ENCODE results near the gene NWD2.

NWD2 gene

DNA sequence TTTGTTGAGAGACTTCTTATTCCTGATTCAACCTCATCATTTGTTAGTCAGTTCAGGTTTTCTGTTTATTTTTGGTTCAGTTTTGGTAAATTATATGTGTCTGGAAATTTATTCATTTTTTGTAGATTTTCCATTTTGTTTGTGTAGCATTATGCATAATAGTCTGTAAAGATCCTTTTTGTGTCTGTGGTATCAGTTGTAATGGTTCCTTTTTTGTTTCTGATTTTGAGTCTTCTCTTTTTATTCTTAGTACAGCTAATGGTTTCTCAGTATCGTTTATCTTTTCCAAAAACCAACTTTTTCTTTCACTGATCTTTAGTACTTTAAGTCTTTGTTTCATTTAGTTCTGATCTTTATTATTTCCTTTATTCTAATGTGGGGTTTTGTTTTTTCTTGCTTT is 61.4 kb downstream of the NWD2 start:
- FAIRE-seq, result no peak

DNA sequence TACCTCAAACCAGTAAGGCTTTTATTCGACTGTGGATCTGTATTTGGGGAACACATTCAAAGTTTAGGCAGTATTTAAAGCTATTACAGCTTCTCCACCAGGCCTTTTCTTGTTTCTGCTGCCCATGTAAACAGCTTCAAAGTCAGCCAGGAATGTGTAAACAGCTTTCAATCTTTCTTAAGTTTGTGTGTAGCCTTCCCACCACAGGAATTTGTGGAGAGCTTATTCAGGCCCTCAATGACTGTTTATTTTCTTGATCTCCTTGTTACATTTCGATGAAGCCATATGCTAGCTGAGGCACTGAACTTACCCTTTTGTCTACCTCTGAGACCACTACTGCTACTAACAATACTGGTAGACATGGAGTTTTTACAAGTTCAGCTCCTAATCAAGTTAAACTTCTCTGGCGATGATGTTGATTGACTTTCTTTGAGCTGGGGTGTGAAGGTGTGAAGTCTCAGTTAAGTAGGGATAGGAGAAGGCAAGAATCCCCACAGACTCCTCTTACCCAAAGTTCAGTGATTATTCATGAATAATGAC is 72.6 kb downstream of the NWD2 start:
- no peak for FAIRE-seq

DNA sequence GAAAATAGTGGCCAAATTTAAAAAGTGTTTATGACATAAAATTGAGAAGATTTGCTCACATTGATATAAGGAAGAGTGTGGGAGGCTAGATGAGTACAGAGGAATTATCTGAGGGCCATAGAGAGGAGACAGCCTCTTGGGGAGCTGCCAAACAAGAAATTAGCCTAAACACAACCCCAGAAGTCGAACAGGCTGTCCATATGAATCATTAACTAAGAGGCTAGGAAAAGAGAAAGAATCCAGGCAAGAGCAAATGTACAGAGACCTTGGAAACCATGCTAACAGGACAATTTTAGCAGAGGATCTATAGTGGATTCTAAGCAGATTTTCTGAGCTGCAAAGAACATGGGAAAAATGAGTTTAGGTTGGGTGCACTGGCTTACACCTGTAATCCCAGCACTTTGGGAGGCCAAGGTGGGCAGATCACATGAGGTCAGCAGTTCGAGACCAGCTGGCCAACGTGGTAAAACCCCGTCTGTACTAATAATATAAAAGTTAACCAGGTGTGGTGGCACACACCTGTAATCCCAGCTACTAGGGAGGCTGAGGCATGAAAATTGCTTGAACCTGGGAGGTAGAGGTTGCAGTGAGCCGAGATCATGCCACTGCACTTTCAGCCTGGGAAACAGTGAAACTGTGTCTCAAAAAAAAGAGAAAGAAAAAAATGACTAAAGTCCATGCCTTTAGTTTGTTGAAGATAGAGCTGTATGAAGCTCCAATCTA is 76.1 kb downstream of the NWD2 start:
- no peak for FAIRE-seq

DNA sequence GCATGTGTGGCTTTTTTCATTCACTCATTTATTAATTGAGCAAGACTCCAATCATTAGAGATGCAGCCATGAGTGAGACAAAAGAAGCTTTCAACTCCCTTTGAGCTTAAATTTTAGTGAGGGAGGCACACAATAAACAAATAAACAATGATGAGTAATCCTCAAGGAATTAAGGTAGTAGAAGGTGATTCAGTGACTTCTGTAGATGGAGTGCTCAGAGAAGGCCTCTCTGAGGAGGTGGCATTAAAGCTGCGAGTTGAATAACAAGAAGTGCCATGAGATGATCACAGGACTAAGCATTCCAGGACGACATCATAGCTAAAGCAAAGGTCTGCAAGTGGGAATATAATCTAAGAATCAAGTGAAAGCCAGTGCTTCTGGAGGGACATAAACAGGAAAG is 77.6 kb downstream of the NWD2 start:
- no peak for FAIRE-seq

DNA sequence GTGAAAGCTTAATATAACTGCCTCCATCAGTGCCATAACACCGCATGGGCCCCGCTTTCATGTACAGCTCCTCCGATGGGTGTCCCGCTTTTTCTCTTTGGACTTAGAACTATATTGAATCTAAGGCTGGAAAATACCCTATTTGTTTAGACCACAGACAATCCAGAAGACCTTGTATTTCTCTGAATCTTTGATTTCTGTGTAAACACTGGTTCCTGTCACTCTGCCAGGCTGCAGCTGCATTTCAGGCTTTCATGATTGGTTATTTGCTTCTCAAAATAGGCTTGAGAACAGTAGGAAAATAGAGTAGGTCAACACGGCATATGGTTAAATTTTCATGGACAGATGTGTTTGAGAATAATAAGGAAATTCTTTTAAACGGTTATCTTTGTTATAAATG is 80.0 kb downstream of the NWD2 start:
- no peak for FAIRE-seq

DNA sequence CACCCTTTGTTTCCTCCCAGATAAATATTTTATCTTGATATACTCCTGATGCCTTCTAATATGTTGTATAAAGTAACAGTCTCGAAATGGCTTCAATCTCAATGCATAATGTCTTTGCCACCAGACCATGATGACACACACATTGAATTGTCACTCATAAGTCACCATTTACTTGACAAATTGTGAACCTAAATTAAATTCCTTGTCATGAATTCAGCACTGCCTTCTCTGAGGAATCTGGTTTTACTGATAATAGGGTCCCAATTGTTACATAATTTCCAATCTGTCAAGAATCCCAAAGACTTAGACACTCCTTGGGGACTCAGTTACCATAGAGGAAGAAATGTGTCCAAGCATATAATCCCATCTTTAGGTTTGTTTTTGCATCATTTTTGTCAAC is 82.3 kb downstream of the NWD2 start:
- FAIRE-seq, result no peak

DNA sequence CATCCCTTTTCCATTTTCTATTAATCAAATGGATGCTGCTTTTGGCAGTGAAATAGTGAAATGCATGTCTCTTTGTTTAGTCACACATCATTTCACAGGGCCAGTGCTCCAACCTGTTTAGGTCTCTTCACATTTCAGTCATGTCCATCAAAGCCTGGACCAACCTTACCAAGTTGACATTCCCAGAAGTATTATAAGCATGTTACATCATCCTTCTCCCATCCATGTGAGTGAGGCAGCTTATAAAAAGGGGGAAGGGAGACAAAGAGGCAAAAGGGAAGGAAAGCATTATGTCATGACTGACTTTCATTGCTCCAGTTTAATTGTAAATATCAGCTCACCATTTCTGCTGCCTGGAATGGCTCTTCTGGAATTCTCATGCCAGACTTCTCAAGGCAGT is 94.4 kb downstream of the NWD2 start:
- FAIRE-seq, result no peak

DNA sequence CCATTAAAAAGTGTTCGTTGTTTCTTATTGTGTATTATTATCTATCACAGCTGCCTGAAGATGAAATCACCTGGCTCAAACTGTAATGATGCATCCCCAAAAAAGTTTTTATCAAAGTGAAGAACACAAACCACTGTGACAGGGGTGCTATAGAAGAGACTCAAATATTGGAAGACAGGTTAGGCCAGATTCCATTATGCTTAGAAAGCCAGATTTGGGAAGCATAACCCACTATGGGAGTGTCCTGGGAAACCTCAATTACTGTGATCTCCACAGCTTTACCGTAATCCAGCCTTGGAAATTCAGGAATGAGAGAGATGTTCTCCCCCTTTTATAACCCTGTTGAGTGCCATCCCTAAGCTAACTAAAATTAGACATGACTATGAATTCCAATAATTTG is 114.2 kb downstream of the NWD2 start:
- FAIRE-seq, result no peak

DNA sequence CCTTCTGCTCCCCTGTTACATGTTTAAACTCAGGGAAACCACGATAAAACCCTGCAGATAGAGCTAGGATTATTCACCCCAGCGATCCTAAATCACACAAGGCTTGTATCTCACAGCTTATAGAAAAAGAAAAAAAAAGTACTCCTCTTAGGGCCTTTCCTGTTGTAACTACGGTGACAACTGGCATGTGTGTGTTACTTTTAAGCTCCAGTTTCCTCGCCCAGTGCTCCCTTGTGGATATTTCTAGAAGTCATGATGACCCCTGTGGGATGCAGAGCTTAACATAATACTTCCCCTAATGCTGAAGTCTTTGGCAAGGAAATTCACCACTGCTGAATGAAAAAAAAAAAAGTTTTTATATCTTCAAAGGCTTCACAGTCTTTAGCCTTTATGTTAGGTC is 114.7 kb downstream of the NWD2 start:
- FAIRE-seq, result no peak

DNA sequence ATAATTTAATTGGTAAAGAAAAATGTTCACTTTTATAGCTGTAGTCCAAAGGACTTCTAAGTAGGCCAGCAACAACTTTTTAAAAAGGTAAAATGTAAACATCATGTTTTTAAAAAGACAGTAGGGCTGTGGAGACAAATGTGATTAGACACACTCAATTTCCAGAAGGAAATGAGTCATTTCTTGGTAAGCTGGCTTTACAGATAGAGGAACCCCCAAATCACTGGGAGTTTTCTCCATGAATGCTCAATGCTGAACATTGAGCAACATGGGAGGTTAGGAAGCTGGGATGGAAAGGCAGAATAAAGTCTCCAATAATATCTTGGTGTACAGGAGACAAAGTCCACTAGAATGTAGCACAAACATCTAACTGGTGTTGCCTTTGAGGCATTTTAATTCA is 121.3 kb downstream of the NWD2 start:
- FAIRE-seq, result no peak

DNA sequence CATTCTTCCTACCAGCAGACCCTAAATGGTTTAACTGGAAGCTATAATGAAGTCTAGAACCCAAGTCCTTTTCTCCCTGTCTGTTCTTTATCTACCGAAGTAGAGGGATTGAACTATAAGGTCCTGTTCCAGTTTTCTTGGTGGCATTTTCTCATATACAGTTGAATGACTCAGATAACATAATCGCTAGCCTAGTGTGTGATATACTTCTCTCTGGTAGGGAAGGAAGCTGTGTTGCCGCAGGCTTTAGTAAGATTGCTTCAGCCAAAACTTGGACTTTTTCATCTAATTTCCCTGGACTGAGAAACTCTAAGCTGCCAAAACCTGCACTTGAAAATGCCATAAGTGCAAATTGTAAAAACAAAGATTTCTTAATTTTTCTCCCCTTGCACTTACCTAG is 123.4 kb downstream of the NWD2 start:
- no peak for FAIRE-seq

DNA sequence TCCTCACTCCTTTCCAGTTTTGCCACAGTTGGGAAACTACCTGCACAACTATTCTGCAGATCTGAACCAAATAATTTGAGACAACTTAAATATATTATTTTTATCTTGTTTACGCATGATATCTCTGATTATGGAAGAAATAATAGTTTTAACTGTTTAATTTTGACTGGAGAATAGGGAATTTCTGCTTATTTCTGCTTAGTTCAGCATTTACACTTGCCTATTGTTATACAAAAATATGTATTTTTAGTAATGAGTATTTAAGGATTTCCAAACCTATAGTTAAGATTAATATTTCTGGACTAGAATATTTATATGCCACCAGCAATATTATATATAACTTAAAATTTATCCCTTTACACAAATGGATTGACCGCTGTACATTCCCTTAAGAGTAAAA is 125.5 kb downstream of the NWD2 start:
- no peak for FAIRE-seq

DNA sequence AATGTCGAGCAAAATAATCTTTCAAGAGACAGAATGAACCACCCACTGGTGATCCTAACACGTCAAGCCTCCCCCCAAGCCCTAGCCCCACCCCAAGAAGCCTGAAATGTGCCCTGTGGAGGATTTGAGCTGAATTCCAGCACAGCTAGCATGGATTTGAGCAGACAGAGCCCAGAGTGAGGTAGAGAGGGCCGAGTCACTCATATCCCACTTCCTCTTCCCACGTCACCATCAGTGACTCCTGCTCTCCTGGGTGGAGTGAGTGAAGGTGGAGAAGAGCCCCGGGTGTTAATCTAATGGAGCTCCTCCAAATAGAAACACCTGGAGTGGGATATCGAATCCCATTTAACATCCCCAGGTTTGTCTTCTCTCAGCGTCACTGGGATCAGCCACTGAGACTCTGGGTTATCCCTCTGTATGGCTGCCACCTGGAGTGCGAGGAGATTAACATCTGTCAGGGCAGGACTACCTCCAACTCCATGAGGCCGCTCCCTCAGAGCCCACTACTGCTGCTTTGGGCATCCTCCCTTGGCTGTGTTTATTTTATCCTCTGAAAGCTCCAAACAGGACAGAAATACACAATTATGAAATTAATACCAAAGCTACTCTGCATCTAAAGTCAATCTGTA is 136.6 kb downstream of the NWD2 start:
- FAIRE-seq, result no peak

DNA sequence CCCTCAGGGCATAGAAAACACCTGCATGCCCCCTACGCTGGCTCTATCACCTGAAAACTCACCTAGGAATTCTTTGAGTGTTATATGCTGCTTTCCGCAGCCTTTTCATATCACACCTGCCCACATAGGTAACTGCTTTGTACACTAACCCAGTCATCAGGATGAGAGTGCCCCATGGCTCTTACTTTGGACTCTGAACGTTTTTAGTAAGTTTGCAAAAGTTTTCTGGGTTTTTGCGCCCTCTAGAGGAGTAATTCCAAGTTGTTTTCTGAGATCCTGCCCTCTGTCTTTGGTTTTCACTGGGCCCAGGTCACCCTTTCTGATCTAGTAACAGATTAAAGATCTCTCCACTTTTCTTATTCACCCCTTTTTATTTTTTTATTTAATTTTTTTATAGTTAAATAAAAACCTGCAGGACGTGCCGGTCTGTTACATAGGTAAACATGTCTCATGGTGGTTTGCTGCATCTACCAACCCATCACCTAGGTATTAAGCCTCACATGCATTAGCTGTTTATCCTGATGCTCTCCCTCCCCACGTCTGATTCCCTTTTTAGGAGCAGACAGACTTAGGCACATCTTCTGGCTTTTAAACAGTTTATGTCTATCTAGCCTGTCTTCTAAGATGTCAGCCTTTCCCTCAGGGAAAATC is 139.2 kb downstream of the NWD2 start:
- peak; percentile 36 for FAIRE-seq

DNA sequence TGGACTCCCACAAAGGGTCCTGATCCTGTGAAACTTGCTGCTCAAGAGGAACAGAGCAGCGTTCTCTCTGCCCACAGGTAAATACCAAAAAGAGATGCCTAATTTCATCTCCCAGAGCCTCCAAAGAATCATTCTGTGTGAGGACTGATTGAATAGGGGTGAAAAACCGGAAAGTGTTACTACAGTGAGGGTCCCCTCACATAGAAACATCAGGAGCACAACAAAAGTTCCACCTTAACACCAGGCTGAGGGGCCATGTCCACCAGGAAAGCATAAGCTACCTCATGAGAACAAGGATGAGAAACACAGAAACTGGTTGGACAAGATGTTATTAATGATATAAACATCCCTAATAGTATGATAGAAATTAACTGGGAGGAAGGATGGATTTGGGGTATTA is 140.9 kb downstream of the NWD2 start:
- FAIRE-seq, result no peak

DNA sequence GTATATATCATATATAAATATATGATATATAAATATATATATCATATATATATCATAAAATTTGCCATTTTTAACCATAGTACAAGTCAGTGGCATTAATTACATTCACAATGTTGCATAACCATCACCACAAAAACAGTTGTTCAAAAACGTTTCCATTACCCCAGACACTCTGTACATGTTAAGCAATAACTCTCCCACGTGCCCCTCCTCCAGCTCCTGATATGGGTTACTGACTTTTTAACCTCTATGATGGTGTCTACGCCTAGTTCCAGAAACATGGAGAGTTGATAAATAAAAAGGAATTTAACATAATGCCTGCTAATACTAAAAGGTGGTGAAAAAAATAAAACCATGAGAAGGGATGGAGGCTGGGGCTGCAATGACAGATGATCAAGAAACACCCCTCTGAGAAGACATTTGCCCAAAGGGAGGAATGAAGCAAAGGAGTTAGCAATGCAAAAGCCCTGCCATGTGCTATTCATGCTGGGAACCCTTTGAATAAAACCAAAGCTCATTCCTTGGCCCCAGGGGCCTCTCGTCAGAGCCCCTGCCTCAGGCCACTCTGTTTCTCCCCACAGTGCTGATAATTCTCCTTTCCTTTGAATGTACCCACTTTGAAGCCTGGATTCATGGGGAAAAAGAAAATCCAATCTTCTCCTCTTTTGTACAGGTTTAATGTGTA is 144.3 kb downstream of the NWD2 start:
- no peak for FAIRE-seq

DNA sequence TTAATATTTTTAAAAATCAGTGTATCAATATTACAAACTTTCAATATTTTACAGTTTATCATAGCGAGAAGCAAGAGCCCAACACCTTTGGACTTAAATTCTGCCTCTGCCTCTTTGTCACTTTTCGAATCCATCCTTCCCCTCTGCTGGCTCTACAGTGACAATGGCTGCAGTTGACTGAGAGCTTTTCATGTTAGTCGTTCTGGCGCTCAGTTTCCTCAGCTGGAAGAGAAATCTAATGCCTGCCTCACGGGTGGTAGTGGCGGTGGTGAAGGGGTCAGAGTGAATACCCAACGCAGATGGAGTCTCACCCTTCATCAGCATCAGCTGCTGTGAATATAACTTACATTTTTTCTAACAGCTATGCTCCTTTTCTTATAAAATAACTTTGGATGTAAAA is 144.8 kb downstream of the NWD2 start:
- FAIRE-seq, result no peak

DNA sequence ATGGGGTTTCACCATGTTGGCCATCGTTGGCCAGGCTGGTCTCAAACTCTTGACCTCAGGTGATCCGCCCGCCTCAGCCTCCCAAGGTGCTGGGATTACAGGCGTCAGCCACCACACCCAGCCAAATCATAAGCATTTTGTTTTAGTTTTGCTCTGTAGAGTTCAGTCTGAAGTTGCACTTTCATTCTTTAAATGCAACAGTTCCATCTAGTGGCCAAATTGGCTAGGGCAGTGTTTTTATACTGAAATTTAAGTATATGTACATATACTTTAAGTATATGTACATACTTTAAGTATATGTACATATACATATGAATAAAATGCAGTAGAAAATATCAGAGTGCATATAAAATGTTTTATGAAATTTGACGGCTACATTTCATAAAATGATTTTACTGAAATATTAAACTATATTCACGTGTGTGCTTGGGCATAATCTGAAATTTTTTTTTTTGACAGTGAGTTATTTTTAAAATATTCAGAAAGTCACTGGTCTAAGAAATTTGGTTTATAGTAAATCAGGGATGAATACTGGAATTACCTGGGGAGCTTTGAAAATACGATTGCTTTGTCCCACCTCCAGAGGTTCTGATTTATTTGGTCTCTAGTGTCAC is 145.5 kb downstream of the NWD2 start:
- FAIRE-seq, result peak; percentile 86

DNA sequence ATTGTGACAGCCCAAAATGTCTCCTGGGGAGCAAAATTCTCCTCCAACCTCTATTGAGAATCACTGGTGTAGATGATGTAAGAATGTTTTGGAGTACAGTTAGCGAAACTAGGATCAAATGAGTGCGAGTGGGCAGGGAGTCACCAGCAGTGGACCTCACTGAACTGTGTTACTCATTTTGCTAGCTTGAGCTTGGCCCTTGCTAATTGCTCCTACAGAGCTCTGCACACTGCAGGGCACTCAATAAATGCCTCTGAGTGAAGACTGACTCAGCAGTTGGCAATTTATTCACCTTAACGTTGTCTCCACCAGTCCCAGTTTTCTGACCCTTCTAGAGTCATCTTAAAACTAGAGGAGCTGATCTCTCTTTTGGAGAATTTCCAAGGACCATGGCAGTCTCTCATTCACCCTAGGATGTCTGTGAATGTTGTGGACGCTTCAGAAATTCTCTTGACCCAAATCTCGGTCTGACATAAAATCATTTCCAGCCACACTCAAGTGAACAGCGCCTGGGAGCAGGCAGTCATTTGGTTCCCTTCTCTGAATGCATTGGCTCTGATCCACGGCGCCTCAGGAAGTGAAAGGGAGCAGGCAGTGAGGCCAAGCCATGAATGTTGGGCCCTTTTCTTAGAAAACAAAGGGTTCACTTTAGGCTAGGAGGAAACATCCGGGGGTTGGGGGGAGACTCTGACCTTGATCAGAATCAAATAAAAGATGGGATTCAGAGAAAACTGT is 148.1 kb downstream of the NWD2 start:
- no peak for FAIRE-seq

DNA sequence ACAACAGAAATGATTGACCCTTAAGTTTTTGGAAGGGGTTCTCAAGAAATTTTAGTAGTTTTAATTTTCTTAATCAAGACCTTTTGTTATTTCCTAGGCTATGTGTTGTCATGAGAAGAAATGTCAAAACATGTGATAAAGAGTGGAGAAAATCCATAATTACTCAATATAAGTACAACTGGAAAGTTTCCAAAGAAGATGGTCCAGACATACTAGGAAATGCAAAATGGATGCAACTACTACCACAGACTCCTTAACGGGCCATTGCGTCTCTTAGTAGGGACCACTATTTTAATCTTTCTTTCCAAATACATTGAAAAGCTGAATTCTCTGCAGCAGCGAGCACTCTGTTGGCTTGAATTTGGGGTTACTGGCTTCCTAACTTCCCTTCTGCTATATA is 148.8 kb downstream of the NWD2 start:
- no peak for FAIRE-seq

DNA sequence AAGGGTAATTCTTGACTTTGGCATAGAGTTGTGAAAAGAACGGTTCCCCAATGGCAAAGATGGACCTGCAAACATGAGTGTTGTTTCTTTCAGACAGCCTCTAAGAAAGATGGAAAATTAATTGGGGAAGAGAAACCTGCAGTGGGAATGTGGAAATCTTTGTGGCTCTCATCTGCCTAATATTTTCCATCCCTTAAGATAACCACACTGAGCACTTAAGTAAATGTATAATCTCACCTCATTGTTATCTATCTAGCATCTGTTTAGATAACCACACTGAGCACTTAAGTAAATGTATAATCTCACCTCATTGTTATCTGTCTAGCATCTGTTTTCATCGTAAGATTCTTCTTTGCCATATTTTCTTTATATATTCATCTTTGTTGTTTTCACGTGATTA is 149.3 kb downstream of the NWD2 start:
- FAIRE-seq, result no peak

DNA sequence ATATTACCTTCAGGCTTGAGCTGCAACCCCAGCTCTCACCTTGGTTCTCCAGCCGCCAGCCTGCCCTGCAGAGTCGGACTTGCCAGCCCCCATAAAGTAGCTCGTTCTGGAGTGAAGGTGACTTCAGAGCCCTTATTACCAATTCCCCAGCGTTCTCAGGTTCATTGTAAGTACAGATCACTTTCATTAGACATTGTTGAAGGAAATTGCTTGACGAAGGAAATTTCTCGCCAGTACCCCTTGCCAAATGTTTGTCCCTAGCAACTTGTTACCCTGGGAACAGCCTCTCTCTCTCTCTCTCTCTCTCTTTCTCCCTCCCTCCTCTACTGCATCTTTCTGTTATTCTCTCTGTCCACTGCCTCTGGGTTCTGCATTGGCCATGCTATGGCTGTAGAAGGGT is 153.0 kb downstream of the NWD2 start:
- FAIRE-seq, result no peak

All from TTC549 (cell line).